ENCODE measurements around the gene VRK2. TPM values are rescaled to one million over a fixed set of nuclear protein-coding genes. Genes with fewer than 3 reads are reported as not detected.

The VRK2 gene
- total RNA-seq, 1 experiment from 2014 or later = 20.1 TPM

GRCh38 chr2:58127111-58127510, 80.5 kb downstream of the VRK2 start (continued):
- TF ChIP-seq ZNF138 (CRISPR knock-in tag; conservative IDR thresholded peaks at IDR 0.05) = no peak
- TF ChIP-seq TEAD1 (CRISPR knock-in tag; IDR thresholded peaks at IDR 0.05) = no peak
- TF ChIP-seq STAT6 (CRISPR knock-in tag; conservative IDR thresholded peaks at IDR 0.05; ENCODE audit: low read depth) = no peak
- no peak for TF ChIP-seq PRDM15 (CRISPR knock-in tag; IDR thresholded peaks at IDR 0.05)

GRCh38 chr2:58130238-58130637, 83.6 kb downstream of the VRK2 start:
- no peaks in the 10 kb centered on the region for H3K27me3 Mint-ChIP-seq (ENCODE audit: low read depth)
- DNase-seq (ENCODE audit: low spot score) (no peak), ATAC-seq (no peak)
- no peaks in the 10 kb centered on the region for H3K36me3 Mint-ChIP-seq
- no peaks in the 10 kb centered on the region for H3K9me3 Mint-ChIP-seq
- no peak overlapping the region for H3K4me3 Mint-ChIP-seq
- no peak for TF ChIP-seq NR3C1 (CRISPR knock-in tag; conservative IDR thresholded peaks at IDR 0.05; ENCODE audit: low read depth)
- no peak overlapping the region for H3K27ac Mint-ChIP-seq
- H3K4me1 Mint-ChIP-seq = no peaks in the 10 kb centered on the region
- ChIA-PET POLR2A (no interaction called here), CTCF (interaction anchor here (0.7 kb wide), 1 partner anchor 315 kb away, joined by 3 read pairs; no protein-coding TSS in a partner anchor)

GRCh38 chr2:58131191-58132011, 84.8 kb downstream of the VRK2 start:
- no peak overlapping the region for H3K4me3 Mint-ChIP-seq
- peak overlapping the region; percentile 79; the same call in 1 of the 2 replicates for H3K27ac Mint-ChIP-seq
- peaks cover 5% of the 10 kb centered on the region for H3K36me3 Mint-ChIP-seq
- ATAC-seq = no peak
- no peak for DNase-seq (ENCODE audit: low spot score)
- H3K27me3 Mint-ChIP-seq (ENCODE audit: low read depth) = no peaks in the 10 kb centered on the region
- ChIA-PET POLR2A (no interaction called here), CTCF (no interaction called here)
- peaks cover 6% of the 10 kb centered on the region; the same call in 1 of the 2 replicates for H3K4me1 Mint-ChIP-seq
- peaks cover 1% of the 10 kb centered on the region for H3K9me3 Mint-ChIP-seq
- TF ChIP-seq STAT6 (CRISPR knock-in tag; conservative IDR thresholded peaks at IDR 0.05; ENCODE audit: low read depth) (no peak), OVOL2 (CRISPR knock-in tag; IDR thresholded peaks at IDR 0.05; ENCODE audit: borderline replicate concordance) (no peak), ZNF281 (CRISPR knock-in tag; IDR thresholded peaks at IDR 0.05) (no peak), ZBTB43 (CRISPR knock-in tag; IDR thresholded peaks at IDR 0.05) (no peak), IRF1 (CRISPR knock-in tag; IDR thresholded peaks at IDR 0.05) (no peak), MLX (CRISPR knock-in tag; IDR thresholded peaks at IDR 0.05) (no peak)
- TF ChIP-seq, protein P1, sequence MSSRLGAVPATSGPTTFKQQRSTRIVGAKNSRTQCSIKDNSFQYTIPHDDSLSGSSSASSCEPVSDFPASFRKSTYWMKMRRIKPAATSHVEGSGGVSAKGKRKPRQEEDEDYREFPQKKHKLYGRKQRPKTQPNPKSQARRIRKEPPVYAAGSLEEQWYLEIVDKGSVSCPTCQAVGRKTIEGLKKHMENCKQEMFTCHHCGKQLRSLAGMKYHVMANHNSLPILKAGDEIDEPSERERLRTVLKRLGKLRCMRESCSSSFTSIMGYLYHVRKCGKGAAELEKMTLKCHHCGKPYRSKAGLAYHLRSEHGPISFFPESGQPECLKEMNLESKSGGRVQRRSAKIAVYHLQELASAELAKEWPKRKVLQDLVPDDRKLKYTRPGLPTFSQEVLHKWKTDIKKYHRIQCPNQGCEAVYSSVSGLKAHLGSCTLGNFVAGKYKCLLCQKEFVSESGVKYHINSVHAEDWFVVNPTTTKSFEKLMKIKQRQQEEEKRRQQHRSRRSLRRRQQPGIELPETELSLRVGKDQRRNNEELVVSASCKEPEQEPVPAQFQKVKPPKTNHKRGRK (CRISPR knock-in tag; IDR thresholded peaks at IDR 0.05; ENCODE audit: borderline replicate concordance) = no peak
- TF ChIP-seq, protein P2, sequence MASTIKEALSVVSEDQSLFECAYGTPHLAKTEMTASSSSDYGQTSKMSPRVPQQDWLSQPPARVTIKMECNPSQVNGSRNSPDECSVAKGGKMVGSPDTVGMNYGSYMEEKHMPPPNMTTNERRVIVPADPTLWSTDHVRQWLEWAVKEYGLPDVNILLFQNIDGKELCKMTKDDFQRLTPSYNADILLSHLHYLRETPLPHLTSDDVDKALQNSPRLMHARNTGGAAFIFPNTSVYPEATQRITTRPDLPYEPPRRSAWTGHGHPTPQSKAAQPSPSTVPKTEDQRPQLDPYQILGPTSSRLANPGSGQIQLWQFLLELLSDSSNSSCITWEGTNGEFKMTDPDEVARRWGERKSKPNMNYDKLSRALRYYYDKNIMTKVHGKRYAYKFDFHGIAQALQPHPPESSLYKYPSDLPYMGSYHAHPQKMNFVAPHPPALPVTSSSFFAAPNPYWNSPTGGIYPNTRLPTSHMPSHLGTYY (CRISPR knock-in tag; IDR thresholded peaks at IDR 0.05) = no peak
